BE2C (cell line): ENCODE data around the gene ASPN.

Experiments used
- DNase-seq: peaks from one replicate; pipeline ENCODE4 v3.0.0-alpha.2; 2020
- H3K27me3 ChIP-seq: fragments of 250-450 bp; sonication (Bioruptor Pico); 2 replicates; pipeline ENCODE4 v1.5.1; 2020; ENCODE audit warnings: mild to moderate bottlenecking
- H3K36me3 ChIP-seq: fragments of 250-450 bp; sonication (Bioruptor Pico); 2 replicates; pipeline ENCODE4 v1.5.1; 2020; ENCODE audit warnings: mild to moderate bottlenecking
- H3K4me1 ChIP-seq: fragments of 250-450 bp; sonication (Bioruptor Pico); 2 replicates; pipeline ENCODE4 v1.5.1; 2020
- H3K4me3 ChIP-seq: 2 replicates; pipeline ENCODE4 v1.5.1; 2011; ENCODE audit warnings: low read depth, low read length
- H3K9me3 ChIP-seq: fragments of 250-450 bp; sonication (Bioruptor Pico); 2 replicates; pipeline ENCODE4 v1.5.1; 2020
- TF ChIP-seq, protein P1 (sequence below): IDR thresholded peaks from 2 replicates; pipeline ENCODE4 v1.5.1; 2012; ENCODE audit warnings: mild to moderate bottlenecking, low read depth, low read length

The ASPN gene

DNA sequence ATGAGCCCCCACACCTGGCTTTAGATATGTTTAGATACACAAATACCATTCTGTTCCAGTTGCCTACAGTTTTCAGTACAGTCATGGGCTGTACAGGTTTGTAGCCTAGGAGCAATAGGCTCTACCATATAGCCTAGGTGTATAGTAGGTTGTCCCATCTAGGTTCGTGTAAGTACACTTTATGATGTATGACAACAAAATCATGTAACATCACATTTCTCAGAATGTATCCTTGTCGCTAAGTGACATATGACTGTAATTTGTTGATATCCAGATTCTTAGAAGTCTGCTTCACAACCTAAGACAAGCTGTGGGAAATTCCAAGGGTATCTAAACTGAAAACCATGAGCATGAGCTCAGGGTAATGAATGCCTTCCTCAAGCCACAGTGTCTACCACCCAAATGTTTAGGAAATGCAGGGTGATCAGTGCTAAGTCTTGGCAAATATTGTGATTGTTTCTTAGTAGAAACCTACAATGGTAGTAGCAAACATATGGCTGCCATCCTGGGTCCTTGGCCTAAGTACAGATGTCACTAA is 45.1 kb upstream of the ASPN start:
- Histone ChIP-seq H3K4me3 (no peak overlapping the region), H3K27me3 (no peaks in the 10 kb centered on the region), H3K36me3 (no peaks in the 10 kb centered on the region), H3K9me3 (no peaks in the 10 kb centered on the region), H3K4me1 (peaks cover 9% of the 10 kb centered on the region)
- TF ChIP-seq, protein P1, sequence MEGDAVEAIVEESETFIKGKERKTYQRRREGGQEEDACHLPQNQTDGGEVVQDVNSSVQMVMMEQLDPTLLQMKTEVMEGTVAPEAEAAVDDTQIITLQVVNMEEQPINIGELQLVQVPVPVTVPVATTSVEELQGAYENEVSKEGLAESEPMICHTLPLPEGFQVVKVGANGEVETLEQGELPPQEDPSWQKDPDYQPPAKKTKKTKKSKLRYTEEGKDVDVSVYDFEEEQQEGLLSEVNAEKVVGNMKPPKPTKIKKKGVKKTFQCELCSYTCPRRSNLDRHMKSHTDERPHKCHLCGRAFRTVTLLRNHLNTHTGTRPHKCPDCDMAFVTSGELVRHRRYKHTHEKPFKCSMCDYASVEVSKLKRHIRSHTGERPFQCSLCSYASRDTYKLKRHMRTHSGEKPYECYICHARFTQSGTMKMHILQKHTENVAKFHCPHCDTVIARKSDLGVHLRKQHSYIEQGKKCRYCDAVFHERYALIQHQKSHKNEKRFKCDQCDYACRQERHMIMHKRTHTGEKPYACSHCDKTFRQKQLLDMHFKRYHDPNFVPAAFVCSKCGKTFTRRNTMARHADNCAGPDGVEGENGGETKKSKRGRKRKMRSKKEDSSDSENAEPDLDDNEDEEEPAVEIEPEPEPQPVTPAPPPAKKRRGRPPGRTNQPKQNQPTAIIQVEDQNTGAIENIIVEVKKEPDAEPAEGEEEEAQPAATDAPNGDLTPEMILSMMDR: no peak
- no peak for DNase-seq

DNA sequence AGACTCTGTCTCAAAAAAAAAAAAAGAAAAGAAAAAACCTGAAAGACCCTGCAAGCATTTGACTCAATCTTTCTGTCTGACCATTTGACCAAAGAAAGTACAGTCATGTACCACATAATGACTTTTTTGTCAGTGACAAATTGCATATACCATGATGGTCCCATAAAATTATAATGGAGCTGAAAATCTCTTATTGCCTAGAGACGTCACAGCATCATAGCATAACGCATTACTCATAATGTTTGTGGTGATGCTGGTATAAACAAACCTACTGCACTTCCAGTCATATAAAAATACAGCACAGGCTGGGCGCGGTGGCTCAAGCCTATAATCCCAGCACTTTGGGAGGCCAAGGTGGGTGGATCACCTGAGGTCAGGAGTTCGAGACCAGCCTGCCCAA is 43.0 kb upstream of the ASPN start:
- no peak for DNase-seq
- H3K4me3 ChIP-seq: no peak overlapping the region
- TF ChIP-seq, protein P1: no peak
- peaks cover 9% of the 10 kb centered on the region for H3K4me1 ChIP-seq
- no peaks in the 10 kb centered on the region for H3K27me3 ChIP-seq
- no peaks in the 10 kb centered on the region for H3K36me3 ChIP-seq
- no peaks in the 10 kb centered on the region for H3K9me3 ChIP-seq

DNA sequence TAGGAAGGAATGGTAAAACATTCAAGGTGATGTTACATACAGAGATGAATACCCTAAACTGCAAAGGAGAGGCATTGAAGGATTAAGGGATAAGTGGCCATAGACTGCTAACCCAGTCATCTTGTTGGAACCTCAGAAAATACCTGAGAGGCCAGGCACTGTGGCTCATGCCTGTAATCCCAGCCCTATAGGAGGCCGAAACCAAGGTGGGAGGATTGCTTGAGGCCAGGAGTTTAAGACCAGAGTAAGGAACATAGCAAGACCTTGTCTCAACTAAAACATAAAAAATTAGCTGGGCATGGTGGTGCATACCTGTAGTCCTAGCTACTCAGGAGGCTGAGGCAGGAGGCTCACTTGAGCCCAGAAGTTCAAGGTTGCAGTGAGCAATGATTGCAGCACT is 42.6 kb upstream of the ASPN start:
- no peaks in the 10 kb centered on the region for H3K27me3 ChIP-seq
- no peaks in the 10 kb centered on the region for H3K36me3 ChIP-seq
- H3K4me3 ChIP-seq: no peak overlapping the region
- no peaks in the 10 kb centered on the region for H3K9me3 ChIP-seq
- no peak for DNase-seq
- peaks cover 9% of the 10 kb centered on the region for H3K4me1 ChIP-seq
- TF ChIP-seq, protein P1: no peak

DNA sequence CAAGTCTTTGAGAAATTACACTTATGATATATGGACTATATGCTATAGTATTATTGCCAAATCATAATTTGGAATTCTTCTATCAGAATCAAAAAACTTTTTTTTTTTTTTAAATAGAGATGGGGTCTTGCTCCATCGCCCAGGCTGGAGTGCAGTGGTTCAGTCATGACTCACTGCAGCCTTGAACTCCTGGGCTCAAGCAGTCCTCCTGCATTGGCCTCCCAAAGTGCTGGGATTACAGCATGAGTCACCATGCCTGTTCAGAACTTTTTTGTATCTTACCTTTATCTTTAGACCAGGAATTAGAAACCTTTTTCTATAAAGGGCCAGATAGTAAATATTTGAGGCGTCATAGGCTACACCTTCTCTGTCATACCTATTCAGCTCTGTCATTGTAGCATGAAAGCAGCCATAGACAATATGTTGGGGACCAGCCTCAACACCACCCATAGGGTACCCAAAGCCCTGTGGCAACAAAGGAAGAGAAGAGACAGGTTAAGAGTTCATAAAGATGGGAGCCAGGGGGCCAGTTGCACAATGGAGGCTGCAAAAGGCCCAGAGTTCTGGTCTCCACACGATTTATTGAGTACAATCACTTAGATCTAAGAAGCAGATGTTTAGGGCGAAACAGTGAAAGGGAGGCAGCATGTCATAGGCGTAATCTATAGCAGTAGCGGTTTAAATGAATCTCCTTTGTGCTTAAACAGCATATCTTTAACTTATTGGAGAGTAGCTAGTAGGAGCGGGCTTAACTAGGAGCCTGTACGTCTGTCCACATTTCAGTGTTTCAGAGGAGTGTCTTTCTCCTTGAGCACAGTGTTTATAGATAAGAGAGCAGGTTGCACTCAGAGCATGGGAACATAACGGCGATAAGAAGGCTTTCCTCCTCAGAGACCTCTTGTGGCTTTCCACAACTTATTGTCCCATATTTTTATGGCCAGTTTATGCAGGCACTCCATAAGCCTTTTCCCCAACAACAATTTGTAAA is 41.0 kb upstream of the ASPN start:
- DNase-seq: no peak
- no peak overlapping the region for H3K4me3 ChIP-seq
- no peaks in the 10 kb centered on the region for H3K9me3 ChIP-seq
- TF ChIP-seq, protein P1: no peak
- H3K36me3 ChIP-seq: no peaks in the 10 kb centered on the region
- H3K27me3 ChIP-seq: no peaks in the 10 kb centered on the region
- H3K4me1 ChIP-seq: peaks cover 9% of the 10 kb centered on the region

DNA sequence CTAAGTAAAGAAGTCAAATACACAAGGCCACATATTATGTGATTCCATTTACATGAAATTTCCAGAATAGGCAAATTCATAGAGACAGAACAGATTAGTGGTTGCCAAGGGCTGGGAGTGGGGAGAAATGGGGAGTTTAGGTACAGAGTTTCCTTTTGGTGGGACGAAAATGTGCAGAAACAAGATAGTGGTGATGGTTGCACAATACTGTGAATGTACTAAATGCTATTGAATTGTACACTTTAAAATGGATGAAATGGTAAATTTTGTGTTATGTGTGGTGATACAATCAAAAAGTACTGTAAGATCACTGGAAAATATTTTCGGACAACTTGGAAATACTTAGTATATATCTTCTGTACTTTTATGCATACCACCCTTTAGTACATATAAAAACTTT is 38.5 kb upstream of the ASPN start:
- H3K9me3 ChIP-seq: no peaks in the 10 kb centered on the region
- no peaks in the 10 kb centered on the region for H3K36me3 ChIP-seq
- H3K4me3 ChIP-seq: no peak overlapping the region
- H3K4me1 ChIP-seq: no peaks in the 10 kb centered on the region
- H3K27me3 ChIP-seq: no peaks in the 10 kb centered on the region
- TF ChIP-seq, protein P1: no peak
- DNase-seq: no peak

DNA sequence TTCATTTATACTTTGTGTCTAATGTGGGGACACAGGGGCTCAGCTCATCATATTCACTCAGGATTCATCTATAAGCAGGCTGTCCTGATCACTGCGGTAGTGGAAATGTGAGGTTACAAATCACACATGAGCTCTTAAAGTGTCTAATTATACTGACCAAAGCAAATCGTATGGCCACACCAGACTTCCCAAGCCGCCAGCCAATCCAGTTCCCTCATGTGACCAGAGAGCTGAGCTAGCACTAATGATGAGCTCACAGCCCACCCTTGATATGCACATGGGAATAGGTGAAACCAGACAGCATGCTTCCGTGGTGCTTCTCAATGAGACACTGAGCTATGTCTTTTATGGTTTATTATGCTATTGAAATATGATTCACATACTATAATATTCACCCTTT is 35.9 kb upstream of the ASPN start:
- TF ChIP-seq, protein P1: no peak
- no peak for DNase-seq
- H3K36me3 ChIP-seq: no peaks in the 10 kb centered on the region
- H3K4me3 ChIP-seq: no peak overlapping the region
- no peaks in the 10 kb centered on the region for H3K4me1 ChIP-seq
- no peaks in the 10 kb centered on the region for H3K27me3 ChIP-seq
- H3K9me3 ChIP-seq: no peaks in the 10 kb centered on the region
